Esophagus muscularis mucosa (tissue), 3 donors: ENCODE measurements around the gene PTCSC3.

ENCODE experiments used
- CTCF ChIP-seq, 3 experiments: fragments of 200-600 bp in 2 of 3; fragments of 450-650 bp in 1 of 3; sonication (generic) in 2 of 3; IDR thresholded peaks; one replicate each; pipeline ENCODE4 v1.5.1; 2017 to 2019; ENCODE audit warnings: antibody characterized with exemption in 3 of 3, mild to moderate bottlenecking in 2 of 3, moderate library complexity in 1 of 3
- POLR2A ChIP-seq: fragments of 450-650 bp; IDR thresholded peaks from one replicate; pipeline ENCODE4 v1.6.1; 2017; ENCODE audit warnings: antibody characterized with exemption, moderate library complexity, mild to moderate bottlenecking, low read depth

- TF ChIP-seq CTCF (IDR thresholded peaks at IDR 0.05): no peak
- TF ChIP-seq POLR2A: no peak
Observed at GRCh38 chr14:36167431-36167830, 9.1 kb downstream of the PTCSC3 start.
